SKM-1 treated with dmso at 0.1 percent for 144 hours (cell line): Measurements from ENCODE around the gene PRL.

Experiments
- DNase-seq: peaks from one replicate; lab custom pipeline; 2025; ENCODE audit not compliant: unreplicated experiment; lab: John Stamatoyannopoulos, UW

The PRL gene

DNA sequence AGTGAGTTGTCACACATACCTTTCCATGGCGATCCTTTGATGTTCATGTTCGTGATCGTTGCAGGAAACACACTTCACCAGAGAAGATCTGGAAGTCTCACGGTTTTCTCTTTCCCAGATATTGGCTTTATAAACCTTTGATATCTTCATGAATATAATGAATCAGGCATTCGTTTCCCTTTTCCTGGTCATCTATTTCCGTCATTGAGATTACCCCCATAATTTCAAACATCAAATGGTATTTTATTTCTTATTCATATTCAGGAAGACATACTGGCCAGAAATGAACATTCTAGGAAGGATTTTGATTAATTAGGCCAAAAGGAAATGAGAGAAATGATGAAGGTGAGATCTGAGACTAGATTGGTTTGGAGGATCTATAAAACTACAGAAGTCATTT, at the start of gene PRL:
PRL (minus strand) TSS at position 101 of the 400 bp plus-strand sequence; CDS start at position 47, 54 bp downstream.
- no peak for DNase-seq

DNA sequence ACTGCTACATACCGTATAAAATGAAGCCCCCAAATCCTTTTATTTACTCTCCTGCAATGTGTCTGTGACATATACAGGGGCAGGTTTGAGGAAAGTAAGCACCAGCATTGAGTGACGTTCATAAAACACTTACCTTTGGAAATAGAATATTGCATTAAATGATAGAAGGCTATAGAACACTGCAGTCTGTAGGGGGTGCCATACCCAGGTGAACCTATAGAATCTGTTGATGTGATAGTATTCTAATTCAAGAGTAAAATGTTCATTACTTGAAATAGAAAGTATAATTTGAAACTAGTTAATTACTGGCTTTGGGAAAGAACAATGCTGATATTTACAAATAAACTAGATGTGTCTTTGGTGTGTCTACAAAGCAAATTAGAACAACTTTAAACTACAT, 47.0 kb upstream of the PRL start:
- no peak for DNase-seq

DNA sequence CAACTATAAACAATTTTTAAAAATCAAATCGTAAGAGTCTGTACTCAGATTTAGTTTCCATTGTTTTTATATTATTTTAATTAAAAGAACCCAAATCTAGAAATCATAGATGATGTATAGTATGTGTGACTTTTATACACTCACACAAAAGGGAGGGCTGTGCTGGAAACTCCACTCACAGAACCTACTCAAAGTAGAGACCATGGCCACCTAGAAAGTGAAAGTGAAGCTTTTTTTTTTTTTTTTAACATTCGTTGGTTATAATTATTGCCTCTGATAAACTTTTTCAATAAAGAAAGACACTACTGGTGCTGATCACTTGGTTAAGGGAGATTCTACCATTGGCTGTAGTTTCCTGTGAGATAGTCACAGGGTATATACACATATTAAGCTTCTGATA, 37.9 kb upstream of the PRL start:
- DNase-seq: no peak

DNA sequence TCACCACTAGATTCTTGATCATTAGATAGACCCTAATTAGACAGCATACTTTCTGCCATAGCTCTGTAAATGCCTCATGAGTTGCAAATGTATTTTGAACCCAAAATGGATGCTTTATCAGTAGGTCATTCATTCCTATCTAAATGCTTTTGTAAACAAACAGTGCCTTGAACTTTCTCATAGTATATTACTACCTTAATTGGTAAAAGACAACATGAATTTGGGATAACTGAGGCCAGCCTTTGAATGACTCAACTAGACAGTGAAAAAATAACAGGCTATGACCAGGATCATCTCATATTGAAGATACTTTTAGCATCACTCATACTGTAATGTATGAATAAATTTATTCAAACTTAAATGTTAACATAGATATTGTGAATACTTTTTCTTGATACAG, 37.0 kb upstream of the PRL start:
- DNase-seq: no peak

DNA sequence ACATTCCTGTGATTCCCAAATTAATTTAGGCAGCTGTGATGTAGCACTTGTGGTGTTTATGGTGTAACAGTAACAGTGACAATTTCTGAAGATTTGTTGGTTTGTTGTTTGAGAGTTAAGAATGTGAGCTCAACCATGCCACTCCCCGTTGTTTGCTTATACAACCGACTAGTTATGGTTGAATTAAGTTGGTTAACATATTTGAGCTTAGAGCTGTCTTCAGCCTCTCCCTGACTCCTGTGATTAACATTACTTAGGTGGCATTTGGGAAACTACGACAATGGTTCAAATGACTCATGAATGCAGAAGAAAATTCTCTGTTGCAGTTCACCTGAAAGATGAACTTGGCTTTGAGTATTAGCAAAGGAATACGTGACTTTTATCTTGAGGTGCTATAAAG, 35.9 kb upstream of the PRL start:
- no peak for DNase-seq

DNA sequence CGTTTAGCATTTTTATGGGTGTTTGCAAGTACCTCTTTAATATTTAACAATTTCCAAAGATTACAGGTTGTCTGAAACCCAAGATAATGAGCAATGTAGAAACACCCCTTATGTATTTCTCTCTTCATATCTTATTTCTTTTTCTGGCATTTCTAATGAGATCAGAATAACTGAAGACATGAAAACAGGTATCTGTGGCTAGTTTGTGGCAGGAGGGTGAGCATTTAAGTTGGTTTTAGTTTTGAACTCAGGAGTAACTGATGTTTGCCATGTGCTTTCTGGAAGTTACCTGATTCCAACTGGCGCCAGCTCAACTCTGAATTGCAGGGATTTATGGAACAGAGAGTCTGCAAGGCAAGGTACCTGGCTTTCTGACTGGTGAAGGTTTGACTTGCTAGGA, 35.4 kb upstream of the PRL start:
- DNase-seq: no peak

DNA sequence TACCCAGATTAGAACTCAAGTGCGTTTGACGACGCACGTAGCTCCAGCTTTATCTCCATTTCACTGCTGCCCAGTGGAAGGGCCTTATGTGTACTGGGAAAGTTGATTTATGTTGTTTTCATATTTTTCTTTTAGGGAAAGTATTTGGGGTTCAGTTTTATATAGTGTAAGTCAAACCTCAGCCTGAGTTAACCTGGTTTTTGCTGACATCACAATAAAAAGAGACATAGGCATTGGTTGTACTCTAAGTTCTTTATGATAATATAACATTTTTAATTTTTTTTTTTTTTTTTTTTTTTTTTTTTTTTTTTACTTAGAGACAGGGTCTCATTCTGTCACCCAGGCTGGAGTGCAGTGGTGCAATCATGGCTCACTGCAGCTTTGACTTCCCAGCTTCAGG, 34.1 kb upstream of the PRL start:
- DNase-seq: no peak

DNA sequence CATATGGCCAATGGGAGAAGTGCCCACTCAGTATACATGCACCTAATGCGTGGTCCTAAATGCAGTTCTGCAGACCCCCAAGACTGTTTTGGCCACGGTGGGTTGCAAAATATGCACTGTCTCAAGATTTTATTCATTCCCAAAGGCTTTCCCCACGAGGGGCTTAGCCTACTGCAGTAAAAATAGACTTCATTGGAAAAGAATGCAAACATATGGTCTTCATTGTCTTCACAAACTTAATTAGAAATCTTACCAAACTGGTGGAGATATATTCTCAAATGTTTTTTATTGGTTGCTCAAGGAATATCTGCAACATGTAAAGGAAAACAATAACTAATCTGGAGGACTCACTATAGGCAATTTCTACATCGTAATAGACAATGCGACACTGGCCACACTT, 31.6 kb upstream of the PRL start:
- no peak for DNase-seq

DNA sequence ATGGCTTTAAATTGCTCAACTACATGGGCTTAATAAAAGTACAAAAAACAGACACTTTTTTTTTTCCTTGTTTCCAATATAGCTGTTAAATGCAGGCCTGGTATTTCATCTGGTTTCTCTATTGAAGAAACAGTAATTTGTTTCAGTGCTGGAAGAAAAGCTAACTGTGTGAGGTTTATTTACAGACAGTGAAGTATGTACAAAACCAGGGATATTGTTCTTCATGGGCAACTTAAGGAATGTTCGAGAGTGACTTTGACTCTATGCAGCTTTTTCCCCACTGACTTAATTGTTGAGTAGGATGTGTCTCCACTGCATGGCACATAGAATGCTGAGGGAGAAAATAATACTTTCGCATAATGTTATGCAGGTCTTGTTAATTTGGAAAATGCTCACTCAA, 31.0 kb upstream of the PRL start:
- no peak for DNase-seq

DNA sequence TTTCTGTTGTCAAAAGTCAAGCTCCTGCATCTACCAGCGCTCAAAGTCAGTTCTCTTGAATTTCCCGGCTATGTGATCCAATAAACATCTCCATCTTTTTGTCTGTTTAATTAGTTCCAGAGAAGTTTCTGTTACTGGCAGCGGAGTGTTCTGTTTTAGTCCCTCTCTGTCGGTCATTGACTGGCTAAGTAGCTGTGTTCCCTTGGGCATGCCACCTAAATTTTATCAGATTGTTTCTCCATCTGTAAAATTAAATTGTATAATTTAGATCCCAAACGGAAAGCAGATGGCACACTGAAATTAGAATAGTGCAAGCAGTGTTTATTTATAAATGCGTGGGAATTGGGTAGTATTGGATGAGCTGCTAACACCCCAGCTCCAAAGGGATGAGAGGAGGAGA, 29.7 kb upstream of the PRL start:
- DNase-seq: no peak

DNA sequence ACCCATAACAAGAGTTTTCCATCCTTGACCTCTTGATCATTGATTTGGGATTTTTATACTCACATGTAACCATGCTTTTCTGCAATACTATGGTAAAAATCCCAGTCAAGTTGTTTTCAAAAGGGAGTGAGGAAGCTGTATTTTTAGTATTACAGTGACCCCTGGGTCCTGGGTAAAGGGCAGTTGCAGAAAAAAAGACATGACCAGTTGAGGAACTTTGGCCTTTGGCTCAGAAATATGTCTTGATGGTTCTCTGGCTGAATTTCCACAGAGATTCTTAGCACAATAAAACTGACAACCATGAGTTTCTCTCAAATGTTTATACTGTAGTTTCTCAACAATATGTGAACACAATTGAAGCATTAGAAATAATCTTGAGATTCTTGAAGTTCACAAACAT, 28.6 kb upstream of the PRL start:
- DNase-seq: no peak

DNA sequence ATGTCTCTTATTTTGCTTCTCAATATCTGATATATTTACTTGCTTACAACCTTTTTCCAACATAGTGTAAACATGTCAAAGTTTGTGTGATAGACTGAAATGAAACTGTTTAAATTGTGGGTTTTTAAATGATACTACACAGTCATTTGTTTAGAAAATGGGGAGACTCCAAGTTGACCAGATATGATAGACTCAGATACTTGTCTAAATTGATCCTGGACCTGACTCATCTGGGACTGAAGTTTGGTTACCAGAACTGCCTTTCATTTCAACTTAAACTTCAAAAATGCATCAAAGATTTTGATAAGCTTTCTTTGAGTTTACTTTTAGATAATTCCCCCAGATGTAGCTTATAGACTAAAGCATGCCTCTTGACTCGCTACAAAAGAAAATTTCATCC, 27.0 kb upstream of the PRL start:
- no peak for DNase-seq

DNA sequence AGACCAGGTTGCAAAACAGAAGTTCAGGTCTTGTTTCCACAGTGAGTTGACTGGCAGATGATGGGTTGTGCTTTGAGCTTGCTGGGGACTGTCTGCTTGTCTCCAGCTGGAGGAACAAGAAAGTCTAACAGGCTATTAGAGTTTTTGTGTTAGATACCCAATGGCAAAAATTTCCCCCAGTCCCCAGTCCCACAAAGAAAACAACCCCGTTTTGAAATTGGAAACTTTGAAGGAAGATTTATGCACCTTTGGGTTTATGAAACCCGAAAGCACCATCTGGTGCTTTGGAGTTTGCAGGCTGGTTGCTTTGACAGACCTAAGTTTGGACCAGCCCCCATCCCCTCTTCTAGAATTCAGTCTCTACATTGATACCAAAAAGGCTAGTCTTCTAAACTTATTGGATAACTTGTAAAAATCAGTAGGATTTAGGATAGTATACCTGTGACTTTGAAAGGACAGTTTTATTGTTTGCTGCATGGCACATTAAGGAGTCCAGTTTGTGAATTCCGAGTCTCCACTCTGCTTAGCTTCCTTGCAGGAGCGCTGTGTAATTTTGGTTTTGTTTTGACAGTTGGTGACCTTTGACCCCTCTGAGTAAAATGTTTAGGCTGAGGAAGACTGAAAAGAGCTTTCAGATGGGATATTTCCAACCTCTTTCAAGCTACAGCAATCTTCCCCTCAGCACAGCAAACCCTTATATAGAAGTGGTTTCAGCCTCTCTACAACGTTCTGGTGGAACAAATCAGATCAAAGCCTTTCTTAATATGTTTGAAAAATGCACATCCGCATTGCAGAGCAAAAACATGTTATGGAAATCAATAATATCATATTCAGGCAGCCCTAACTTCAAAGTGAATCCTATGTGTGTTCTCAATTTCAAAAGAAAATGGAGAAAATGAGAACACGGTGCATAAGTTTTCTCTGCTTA, 25.5 kb upstream of the PRL start:
- DNase-seq: no peak

DNA sequence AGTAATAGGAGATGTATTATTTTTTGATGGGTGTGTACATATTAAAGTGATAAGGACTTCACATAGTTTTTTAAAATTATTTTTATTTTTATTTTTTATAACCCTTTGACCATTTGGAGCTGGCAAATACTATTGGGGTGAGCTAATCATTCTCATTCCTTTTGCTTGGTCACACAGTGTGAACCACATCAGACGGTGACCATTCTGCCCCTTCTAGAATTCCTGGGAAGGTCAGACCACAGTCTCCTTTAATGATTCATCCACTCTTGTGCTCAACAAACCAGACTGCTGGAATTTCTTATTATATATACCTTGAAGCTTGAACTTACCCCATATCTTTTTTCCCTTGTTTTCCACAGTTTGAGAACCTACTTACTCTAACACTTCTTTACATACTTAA, 23.9 kb upstream of the PRL start:
- no peak for DNase-seq

DNA sequence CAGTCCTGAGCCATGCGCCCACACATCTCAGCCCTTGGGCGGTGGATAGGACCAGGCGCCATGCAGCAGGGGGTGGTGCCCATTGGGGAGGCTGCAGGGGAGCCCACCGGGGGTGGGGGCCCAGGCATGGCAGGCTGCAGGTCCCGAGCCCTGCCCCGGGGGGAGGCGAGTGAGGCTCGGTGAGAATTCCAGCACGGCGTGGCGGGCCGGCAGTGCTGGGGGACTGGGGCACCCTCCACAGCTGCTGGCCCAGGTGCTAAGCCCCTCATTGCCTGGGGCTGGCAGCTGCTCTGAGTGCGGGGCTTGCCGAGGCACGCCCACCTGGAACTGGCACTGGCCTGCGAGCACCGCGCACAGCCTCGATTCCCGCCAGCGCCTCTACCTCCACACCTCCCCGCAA, 21.6 kb upstream of the PRL start:
- no peak for DNase-seq

DNA sequence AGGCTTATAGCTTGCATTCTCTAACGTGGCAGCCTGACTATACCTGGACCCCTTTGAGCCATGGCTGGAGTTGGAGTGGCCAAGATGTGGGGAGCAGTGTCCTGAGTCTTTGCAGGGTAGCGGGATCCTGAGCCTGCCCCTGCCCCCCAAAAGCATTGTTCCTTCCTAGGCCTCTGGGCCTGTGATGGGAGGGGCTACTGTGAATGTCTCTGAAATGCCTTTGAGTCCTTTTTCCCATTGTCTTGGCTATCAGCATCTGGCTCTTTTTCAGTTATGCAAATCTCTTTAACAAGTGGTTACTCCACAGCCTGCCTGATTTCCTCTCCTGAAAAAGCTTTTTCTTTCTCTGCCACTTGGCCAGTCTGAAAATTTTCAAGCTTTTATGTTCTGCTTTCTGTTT, 17.0 kb upstream of the PRL start:
- no peak for DNase-seq

DNA sequence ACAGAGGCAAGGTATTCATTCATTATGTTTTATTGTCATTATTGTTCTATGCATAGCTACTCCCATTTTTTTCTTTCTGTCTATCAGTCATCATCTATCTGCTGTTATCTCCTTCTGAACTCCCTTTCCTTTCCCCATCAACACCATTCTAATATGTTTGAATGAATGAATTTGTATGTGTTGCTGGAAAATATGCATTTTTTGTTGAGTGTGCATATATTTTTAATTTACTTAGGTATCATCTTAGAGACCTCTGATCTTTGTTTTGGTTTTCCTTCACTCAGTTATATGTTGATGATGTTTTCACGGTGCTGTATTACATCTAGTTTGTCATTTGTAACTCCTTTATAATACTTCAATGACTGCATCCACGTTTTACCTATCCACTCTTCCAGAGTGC, 12.1 kb upstream of the PRL start:
- DNase-seq: no peak

DNA sequence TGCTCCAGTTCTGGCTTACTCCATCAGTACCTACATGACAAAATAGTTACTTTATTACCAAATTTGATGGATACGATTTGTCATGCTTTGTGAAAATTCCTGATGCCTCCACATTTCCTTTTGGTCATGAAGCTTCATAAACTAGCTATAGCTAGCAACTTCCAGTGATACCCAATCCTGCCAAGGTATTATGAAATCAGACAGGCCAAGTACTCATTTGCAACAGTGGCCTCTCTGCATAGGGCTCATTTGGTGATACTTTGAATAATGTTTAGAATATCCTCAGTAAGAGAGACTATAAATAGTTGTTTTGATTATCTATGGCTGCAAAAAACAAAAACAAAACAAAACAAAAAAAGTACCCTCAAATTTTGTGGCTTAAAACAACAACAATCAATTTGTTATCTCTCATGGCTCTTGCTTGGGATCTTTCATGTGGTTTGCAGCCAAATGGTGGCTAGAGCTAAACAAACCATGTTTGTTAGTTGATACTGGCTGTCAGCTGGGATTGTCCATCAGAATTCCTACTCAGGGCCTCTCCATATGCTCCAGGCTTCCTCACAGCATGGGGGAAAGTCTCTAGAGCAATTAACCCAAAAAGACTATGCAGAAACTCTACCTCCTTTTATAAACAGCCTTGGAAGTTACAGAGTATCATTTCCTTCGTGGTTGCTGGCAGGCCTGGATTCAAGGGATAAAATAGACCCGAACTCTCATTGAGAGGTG, 10.1 kb upstream of the PRL start:
- no peak for DNase-seq

DNA sequence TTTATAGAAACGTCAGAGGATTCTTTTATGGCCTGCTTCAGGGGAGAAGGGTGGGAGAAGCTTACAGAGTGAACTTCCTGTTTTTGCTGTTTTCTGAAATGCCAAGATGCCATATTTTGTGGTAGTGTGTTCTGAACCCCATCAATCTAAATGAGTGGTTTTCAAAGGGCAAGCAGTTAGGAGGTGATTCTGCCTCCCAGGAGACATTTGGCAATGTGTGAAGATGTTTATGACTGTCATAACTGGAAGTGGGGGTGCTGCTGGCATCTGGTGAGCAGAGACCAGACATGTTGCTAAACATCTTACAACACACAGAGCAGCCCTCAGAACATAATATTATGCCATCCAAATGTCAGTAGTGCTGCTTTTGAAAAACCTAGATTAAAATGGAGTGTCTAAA, 6.0 kb upstream of the PRL start:
- DNase-seq: peak; percentile 7

DNA sequence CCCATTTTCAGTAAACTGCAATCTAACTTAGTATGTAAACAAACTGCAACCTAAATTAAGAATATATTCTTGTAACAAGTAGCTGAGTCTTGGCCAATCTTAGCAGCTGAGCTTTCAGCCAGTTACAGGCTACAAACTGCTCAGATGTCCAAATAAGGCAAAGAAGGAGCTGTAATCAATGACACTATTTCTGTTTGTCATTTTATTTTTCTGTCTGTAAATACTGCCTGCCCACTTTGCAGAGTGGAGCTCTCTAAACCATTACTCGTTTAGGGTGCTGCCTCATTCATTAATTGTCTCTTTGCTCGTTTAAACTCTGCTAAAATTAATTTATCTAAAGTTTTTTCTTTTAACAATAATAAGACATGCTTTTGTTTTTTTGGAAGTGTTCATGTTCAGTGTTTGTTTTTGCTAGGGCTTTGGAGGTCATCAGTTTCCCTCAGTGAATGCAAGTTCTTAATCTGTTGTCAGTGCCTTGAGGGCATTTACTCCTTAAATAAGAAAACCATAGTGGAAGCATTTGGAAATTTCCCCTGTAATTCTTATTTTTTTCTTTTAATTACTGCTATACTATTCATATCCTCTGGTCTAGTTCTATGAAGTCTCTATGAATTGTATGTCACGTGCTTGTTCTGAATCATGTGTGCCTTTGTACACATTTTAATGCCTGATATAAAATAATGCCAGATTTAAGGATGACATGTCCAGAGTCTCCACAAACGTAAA, 3.6 kb upstream of the PRL start:
- DNase-seq: no peak

DNA sequence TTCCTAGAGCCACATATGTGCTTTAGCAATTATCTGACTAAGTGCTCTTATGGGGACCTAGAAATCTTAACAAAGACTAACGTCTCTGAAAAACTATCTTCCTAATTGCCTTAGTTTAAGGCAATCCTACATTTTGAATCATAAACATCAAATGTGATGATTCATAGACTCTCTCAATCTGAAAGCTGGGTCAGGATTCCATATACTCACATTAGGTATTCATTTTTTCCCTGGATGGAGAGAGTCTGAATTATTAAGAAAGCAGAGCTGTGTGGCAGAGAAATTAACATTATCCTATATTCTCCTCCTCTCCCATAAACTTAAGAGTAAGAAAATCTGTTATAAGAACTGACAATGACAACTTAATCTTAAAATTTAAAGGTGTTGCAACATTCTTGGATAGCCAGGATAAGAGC, 1.6 kb upstream of the PRL start:
- DNase-seq: no peak

DNA sequence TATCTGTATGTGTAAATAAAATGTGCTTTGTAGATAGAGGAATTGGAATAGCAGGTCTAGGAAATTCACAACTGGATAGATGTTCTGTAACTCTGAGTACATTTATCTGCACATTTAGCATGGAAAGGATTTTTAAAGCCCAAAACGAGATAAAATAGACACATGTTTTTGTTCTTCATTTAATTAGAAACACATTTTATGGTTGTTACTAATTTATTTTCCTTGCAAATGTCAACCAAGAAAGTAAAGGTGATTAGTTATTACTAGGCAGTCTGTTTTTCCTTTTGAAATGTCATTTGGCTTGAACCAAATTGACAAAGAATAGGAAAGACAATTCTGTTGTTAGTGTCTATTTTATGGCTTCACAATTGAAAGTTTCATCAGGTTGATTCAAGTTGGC, 769 bp downstream of the PRL start:
- no peak for DNase-seq
